HepG2 (cell line): Measurements from ENCODE around the gene REPS2. TPM values are rescaled to one million over a fixed set of nuclear protein-coding genes. Genes with fewer than 3 reads are reported as not detected.
"Not testable (repeated sequence)": the region's sequence is repeated elsewhere in the genome, so short reads cannot be mapped to it uniquely, and the experiment has no call there.

Experiments
- ATAC-seq: fragments of 200-7000 bp; cut with Tn5 transposase; 3 replicates; pipeline ENCODE4 v1.9.1; 2020; ENCODE audit warnings: mild to moderate bottlenecking, moderate library complexity
- BruUV-seq: library from RNA; stranded (reverse); fragments of 400-500 nt; replicated peaks from 2 replicates; lab custom pipeline; 2021; lab: Mats Ljungman, UMichigan
- CTCF ChIA-PET: fragments of 300-600 bp; formaldehyde crosslinking; extraction: SDS; loops from one replicate; lab custom pipeline; 2021; ENCODE audit warnings: low total read pairs, inconsistent platforms, low intra/inter-chr PET ratio; lab: Yijun Ruan, JAX
- POLR2A ChIA-PET: fragments of 350-600 bp; sonication (Branson Sonifier 250); formaldehyde crosslinking; loops from one replicate; lab custom pipeline; 2020; ENCODE audit warnings: antibody characterized with exemption, inconsistent platforms; lab: Yijun Ruan, JAX
- DNase-seq: peaks from one replicate; pipeline ENCODE4 v3.0.0-alpha.2; 2015; ENCODE audit warnings: low spot score
- FAIRE-seq: peaks from 3 replicates; lab custom pipeline; 2011; peaks lifted over from hg19 to GRCh38; lab: Jason Lieb, UNC
- H2AFZ ChIP-seq: one replicate; pipeline ENCODE4 v1.6.1; 2011; ENCODE audit warnings: low read length, inconsistent platforms
- H3K27ac ChIP-seq: fragments of 300-600 bp; 3 replicates; pipeline ENCODE4 v1.8.0; 2011; ENCODE audit warnings: mixed run types, mild to moderate bottlenecking, mixed read lengths, low read length, inconsistent platforms; ENCODE audit not compliant: insufficient read depth; ENCODE audit errors: extremely low read length
- H3K27me3 ChIP-seq, 2 experiments: fragments of 200-600 bp in 1 of 2; 2 replicates in 1 of 2; 3 replicates in 1 of 2; pipeline versions ENCODE4 v1.6.0 to v1.8.0; 2011; ENCODE audit warnings: low read length in 2 of 2, mild to moderate bottlenecking in 2 of 2, moderate library complexity in 2 of 2, inconsistent platforms in 1 of 2; ENCODE audit not compliant: insufficient read depth in 2 of 2, control insufficient read depth in 1 of 2
- H3K36me3 ChIP-seq, 2 experiments: fragments of 200-600 bp in 1 of 2; replicated peaks in 1 of 2; 2 replicates in 1 of 2; 3 replicates in 1 of 2; pipeline versions ENCODE4 v1.5.1 to v1.8.0; 2011; ENCODE audit warnings: low read length in 2 of 2, inconsistent platforms in 1 of 2; ENCODE audit not compliant: insufficient read depth in 2 of 2, control insufficient read depth in 1 of 2
- H3K4me1 ChIP-seq: 2 replicates; pipeline ENCODE4 v1.5.1; 2012; ENCODE audit warnings: low read length, inconsistent platforms; ENCODE audit not compliant: insufficient read depth
- H3K4me2 ChIP-seq: 2 replicates; pipeline ENCODE4 v1.6.0; 2011; ENCODE audit warnings: low read depth, low read length, inconsistent platforms
- H3K4me3 ChIP-seq, 3 experiments: fragments of 200-600 bp in 1 of 3; sonication (generic), shearing (Covaris generic) in 1 of 3; replicated peaks in 1 of 3; 2 replicates each; pipeline ENCODE4 v1.5.1; 2011 to 2016; ENCODE audit warnings: low read length in 3 of 3, inconsistent platforms in 2 of 3, low read depth in 2 of 3, mild to moderate bottlenecking in 2 of 3, control low read depth in 1 of 3, mixed read lengths in 1 of 3; ENCODE audit not compliant: insufficient read depth in 1 of 3
- H3K79me2 ChIP-seq: one replicate; pipeline ENCODE4 v1.6.1; 2011; ENCODE audit warnings: low read length, inconsistent platforms; ENCODE audit not compliant: insufficient read depth
- H3K9ac ChIP-seq: 2 replicates; pipeline ENCODE4 v1.6.0; 2011; ENCODE audit warnings: mild to moderate bottlenecking, low read depth, low read length, inconsistent platforms; ENCODE audit not compliant: insufficient read depth
- H3K9me3 ChIP-seq: 2 replicates; pipeline ENCODE4 v1.5.1; 2012; ENCODE audit warnings: mild to moderate bottlenecking, low read length
- H4K20me1 ChIP-seq: 2 replicates; pipeline ENCODE4 v1.6.0; 2011; ENCODE audit warnings: inconsistent platforms, mild to moderate bottlenecking, low read length, moderate library complexity; ENCODE audit not compliant: insufficient read depth
- AKAP8 ChIP-seq: sonication (generic); formaldehyde crosslinking; IDR thresholded peaks from 2 replicates; pipeline ENCODE4 v1.5.1; 2020; ENCODE audit warnings: mild to moderate bottlenecking, missing genetic modification reagents
- CBFB ChIP-seq: sonication (generic); formaldehyde crosslinking; IDR thresholded peaks from 2 replicates; pipeline ENCODE4 v1.4.0; 2020; ENCODE audit warnings: missing genetic modification reagents
- CENPT ChIP-seq: sonication (generic); formaldehyde crosslinking; IDR thresholded peaks from 2 replicates; pipeline ENCODE4 v1.8.0; 2022; ENCODE audit warnings: low read depth, mild to moderate bottlenecking, moderate library complexity, missing genetic modification reagents
- HOXA5 ChIP-seq: sonication (generic); formaldehyde crosslinking; IDR thresholded peaks from 2 replicates; pipeline ENCODE4 v1.4.0; 2020; ENCODE audit warnings: missing genetic modification reagents
- NFYC ChIP-seq: IDR thresholded peaks from 2 replicates; pipeline ENCODE4 v1.6.1; 2016; ENCODE audit warnings: missing genetic modification reagents, missing compliant biosample characterization
- WGBS: methylation state at CpG from one replicate; pipeline ENCODE4 v1.1.6; 2017; ENCODE audit warnings: low lambda C conversion rate; 5-methylcytosine and 5-hydroxymethylcytosine counted together
- in situ Hi-C: cut with HindIII; loops from 2 replicates; pipeline ENCODE4 v1.10.0; 2017; ENCODE audit warnings: low pct_unique_long_range_greater_than_20kb; ENCODE audit not compliant: extremely low pct_ligation_motif_present
- intact Hi-C: fragments of 100-400 bp; cut with micrococcal nuclease; formaldehyde crosslinking; loops from one replicate; pipeline ENCODE4 v1.10.0; 2022; ENCODE audit not compliant: unreplicated experiment
- polyA plus RNA-seq, 8 experiments: library from polyadenylated mRNA; depleted of rRNA in 3 of 8; stranded (reverse) in 7 of 8; unstranded in 1 of 8; fragments of >200 nt; fragmentation: Illumina TruSeq in 4 of 8; extraction: Trizol in 4 of 8; gene quantifications; 2 replicates each; pipeline versions ENCODE4 v1.2.1 to v1.2.3, GENCODE V29; 2011 to 2016; ENCODE audit warnings: low read depth in 4 of 8, missing spikeins in 1 of 8, mixed read lengths in 1 of 8; ENCODE audit not compliant: insufficient read depth in 1 of 8
- total RNA-seq, 5 experiments: library from RNA; depleted of rRNA; stranded (reverse); fragments of >200 nt; fragmentation: Illumina TruSeq; extraction: Trizol; gene quantifications; 2 replicates each; pipeline ENCODE4 v1.2.3, GENCODE V29; 2016; ENCODE audit warnings: low read depth in 1 of 5
- TF ChIP-seq, protein P1 (sequence below), 2 experiments: sonication (generic) in 1 of 2; formaldehyde crosslinking in 1 of 2; IDR thresholded peaks; 2 replicates each; pipeline versions ENCODE4 v1.4.0 to v1.6.1; 2018 to 2020; ENCODE audit warnings: missing genetic modification reagents in 2 of 2, borderline replicate concordance in 1 of 2, low read depth in 1 of 2, mild to moderate bottlenecking in 1 of 2, missing biosample characterization in 1 of 2

REPS2 gene
- total and polyA plus RNA-seq, 2 of the 13 experiments (the other 11 are each of a cell fraction or from before 2014, with no cell fraction given): 0.05 to 0.58 TPM

DNA sequence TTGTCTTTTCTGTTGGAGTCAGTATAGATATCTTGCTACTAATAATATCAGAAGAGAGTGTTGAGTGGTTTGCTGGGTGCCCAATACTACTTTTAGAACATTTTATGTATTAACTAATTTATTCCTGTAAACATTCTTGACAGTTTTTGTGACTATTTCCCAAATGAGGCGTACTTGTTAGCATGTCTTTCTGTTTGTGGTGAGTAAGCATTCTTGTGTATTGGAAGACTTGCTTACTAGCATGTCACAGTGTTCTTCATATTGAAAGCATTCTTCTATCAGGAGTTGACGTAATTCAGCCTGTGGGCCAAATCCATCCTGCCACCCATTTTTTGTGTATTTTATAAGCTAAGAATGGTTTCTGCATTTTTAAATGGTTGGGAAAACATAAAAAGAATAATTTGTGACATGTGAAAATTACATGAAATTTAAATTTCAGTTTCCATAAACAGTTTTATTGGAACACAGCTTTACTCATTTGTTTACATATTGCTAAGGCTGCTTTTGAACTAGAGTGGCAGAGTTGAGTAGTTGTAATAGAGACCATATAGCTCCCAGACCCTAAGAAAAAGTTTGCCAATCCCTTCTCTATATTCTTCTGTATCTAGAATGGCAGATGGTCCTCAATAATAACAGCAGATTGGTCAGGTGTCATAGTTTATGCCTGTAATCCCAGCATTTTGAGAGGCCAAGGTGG is 20.4 kb downstream of the REPS2 start (continued):
- TF ChIP-seq, protein P1, sequence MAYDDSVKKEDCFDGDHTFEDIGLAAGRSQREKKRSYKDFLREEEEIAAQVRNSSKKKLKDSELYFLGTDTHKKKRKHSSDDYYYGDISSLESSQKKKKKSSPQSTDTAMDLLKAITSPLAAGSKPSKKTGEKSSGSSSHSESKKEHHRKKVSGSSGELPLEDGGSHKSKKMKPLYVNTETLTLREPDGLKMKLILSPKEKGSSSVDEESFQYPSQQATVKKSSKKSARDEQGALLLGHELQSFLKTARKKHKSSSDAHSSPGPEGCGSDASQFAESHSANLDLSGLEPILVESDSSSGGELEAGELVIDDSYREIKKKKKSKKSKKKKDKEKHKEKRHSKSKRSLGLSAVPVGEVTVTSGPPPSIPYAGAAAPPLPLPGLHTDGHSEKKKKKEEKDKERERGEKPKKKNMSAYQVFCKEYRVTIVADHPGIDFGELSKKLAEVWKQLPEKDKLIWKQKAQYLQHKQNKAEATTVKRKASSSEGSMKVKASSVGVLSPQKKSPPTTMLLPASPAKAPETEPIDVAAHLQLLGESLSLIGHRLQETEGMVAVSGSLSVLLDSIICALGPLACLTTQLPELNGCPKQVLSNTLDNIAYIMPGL (CRISPR knock-in tag; IDR thresholded peaks at IDR 0.05; ENCODE audit: borderline replicate concordance in 1 of 2, low read depth in 1 of 2): no peak
- TF ChIP-seq HOXA5 (CRISPR knock-in tag): no peak

DNA sequence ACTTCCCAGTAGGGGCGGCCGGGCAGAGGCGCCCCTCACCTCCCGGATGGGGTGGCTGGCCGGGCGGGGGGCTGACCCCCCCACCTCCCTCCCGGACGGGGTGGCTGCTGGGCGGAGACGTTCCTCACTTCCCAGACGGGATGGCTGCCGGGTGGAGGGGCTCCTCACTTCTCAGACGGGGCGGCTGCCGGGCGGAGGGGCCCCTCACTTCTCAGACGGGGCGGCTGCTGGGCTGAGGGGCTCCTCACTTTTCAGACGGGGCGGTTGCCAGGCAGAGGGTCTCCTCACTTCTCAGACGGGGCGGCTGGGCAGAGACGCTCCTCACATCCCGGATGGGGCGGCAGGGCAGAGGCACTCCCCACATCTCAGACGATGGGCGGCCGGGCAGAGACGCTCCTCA is 22.3 kb downstream of the REPS2 start:
- CTCF ChIA-PET: not testable (repeated sequence)
- no CpG with 5 or more reads among the region's 29 CpGs for WGBS

DNA sequence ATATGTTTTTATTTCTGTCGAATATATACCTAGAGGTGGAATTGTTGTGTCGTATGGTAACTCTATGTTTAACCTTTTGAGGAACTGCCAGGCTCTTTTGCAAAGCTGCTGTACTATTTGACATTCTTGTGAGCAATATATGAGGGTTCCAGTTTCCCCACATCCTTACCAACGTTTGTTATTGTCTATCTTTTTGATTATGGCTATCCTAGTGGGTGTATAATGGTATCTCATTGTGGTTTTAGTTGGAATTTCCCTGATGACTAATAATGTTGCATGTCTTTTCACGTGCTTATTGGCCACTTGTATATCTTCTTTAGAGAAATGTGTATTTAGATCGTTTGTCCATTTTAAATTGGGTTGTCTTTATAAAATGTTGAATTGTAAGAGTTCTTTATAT is 24.5 kb downstream of the REPS2 start:
- no peak overlapping the region for H3K27ac ChIP-seq
- H3K9me3 ChIP-seq: no peaks in the 10 kb centered on the region
- 2% methylated on average over 5 of the region's 5 CpGs for WGBS
- no peak overlapping the region for H3K4me2 ChIP-seq
- ChIA-PET POLR2A (no interaction called here), CTCF (no interaction called here)
- H3K4me1 ChIP-seq: no peaks in the 10 kb centered on the region
- no peaks in the 10 kb centered on the region for H3K27me3 ChIP-seq
- H3K4me3 ChIP-seq: no peak overlapping the region
- in situ Hi-C loops: no loop called here
- TF ChIP-seq CBFB (CRISPR knock-in tag) (no peak), NFYC (no peak), AKAP8 (CRISPR knock-in tag) (no peak), CENPT (no peak)
- no TSS peak for BruUV-seq
- no peak for FAIRE-seq
- DNase-seq: no peak
- H3K36me3 ChIP-seq: no peaks in the 10 kb centered on the region
- intact Hi-C loops: no loop called here
- no peak overlapping the region for H3K9ac ChIP-seq
- H2AFZ ChIP-seq: no peak overlapping the region
- no peaks in the 10 kb centered on the region for H3K79me2 ChIP-seq
- no peak for ATAC-seq
- H4K20me1 ChIP-seq: no peaks in the 10 kb centered on the region

More for the DNA sequence above, 22.3 kb downstream of the REPS2 start:
- H2AFZ ChIP-seq, H3K4me2 ChIP-seq, H3K4me3 ChIP-seq, H3K36me3 ChIP-seq, H4K20me1 ChIP-seq, ATAC-seq, H3K27ac ChIP-seq, in situ Hi-C loops, BruUV-seq, H3K27me3 ChIP-seq, H3K4me1 ChIP-seq, H3K9me3 ChIP-seq, POLR2A ChIA-PET, DNase-seq, intact Hi-C loops, H3K9ac ChIP-seq, FAIRE-seq, H3K79me2 ChIP-seq: not testable (repeated sequence)
